Adrenal gland (tissue), 12 donors: ENCODE measurements around the gene MGAM2. TPM values are rescaled to one million over a fixed set of nuclear protein-coding genes. Genes with fewer than 3 reads are reported as not detected.
"Not testable (repeated sequence)": the region's sequence is repeated elsewhere in the genome, so short reads cannot be mapped to it uniquely, and the experiment has no call there.

Experiments used
- DNase-seq, 7 donors: peaks; one replicate each; pipeline ENCODE4 v3.0.0-alpha.2; 2019 to 2020
- H3K27ac ChIP-seq, 5 donors: fragments of 200-600 bp; sonication (generic) in 4 of 5; 1 replicate in 3 of 5; 2 replicates in 2 of 5; pipeline versions ENCODE4 v1.5.1 to v1.8.0; 2016 to 2020; ENCODE audit warnings: mild to moderate bottlenecking in 1 of 5
- H3K27me3 ChIP-seq: fragments of 200-600 bp; 2 replicates; pipeline ENCODE4 v1.8.0; 2021
- H3K36me3 ChIP-seq, 2 donors: fragments of 200-600 bp; replicated peaks in 1 of 2; 1 replicate in 1 of 2; 2 replicates in 1 of 2; pipeline versions ENCODE4 v1.5.1 to v1.8.0; 2018 to 2022
- H3K4me1 ChIP-seq, 2 donors: fragments of 200-600 bp; replicated peaks in 1 of 2; 1 replicate in 1 of 2; 2 replicates in 1 of 2; pipeline versions ENCODE4 v1.5.1 to v1.8.0; 2018 to 2021
- H3K4me3 ChIP-seq, 4 donors: fragments of 200-600 bp; sonication (generic) in 3 of 4; one replicate each; pipeline ENCODE4 v1.5.1; 2016 to 2018
- H3K9me3 ChIP-seq, 3 donors: fragments of 200-600 bp; sonication (generic) in 1 of 3; replicated peaks in 1 of 3; 1 replicate in 2 of 3; 2 replicates in 1 of 3; pipeline versions ENCODE4 v1.5.1 to v1.8.0; 2016 to 2021
- POLR2A ChIP-seq, 2 donors: fragments of 450-650 bp; IDR thresholded peaks; one replicate each; pipeline ENCODE4 v1.6.1; 2017; ENCODE audit warnings: antibody characterized with exemption in 2 of 2, mild to moderate bottlenecking in 2 of 2, moderate library complexity in 1 of 2
- WGBS, 4 donors: extraction: QIAGEN DNeasy Blood & Tissue Kit in 2 of 4; methylation state at CpG; one replicate each; pipeline versions ENCODE4 v1.1.5 to v1.1.7; 2013 to 2017; 5-methylcytosine and 5-hydroxymethylcytosine counted together
- intact Hi-C, 2 donors: fragments of 100-400 bp; cut with DNase I; formaldehyde crosslinking; loops; one replicate each; pipeline versions ENCODE4 v1.14.1 to v1.15.0; 2022 to 2023
- polyA plus RNA-seq, 3 donors: library from polyadenylated mRNA; stranded (reverse); fragments of 200-250 nt in 2 of 3; fragments of 350-450 nt in 1 of 3; fragmentation: Illumina TruSeq in 1 of 3; extraction: RNeasy Lipid Tissue Mini Kit (QIAGEN cat#74804) in 1 of 3; gene quantifications; one replicate each; pipeline ENCODE4 v1.2.3, GENCODE V29; 2013 to 2014
- total RNA-seq, 9 donors: library from RNA; depleted of rRNA in 4 of 9; stranded (reverse); fragments of >200 nt in 4 of 9; fragments of 120-200 nt in 1 of 9; fragmentation: NEBNext Ultra II Directional in 1 of 9; extraction: Animal tissue kit (Norgen Biotek cat#: 25700) in 1 of 9; gene quantifications; one replicate each; pipeline versions ENCODE4 v1.1.0 to v1.2.4, GENCODE V29; 2013 to 2023
- TF ChIP-seq, protein P1 (sequence below), 6 experiments: fragments of 450-650 bp in 4 of 6; fragments of 200-600 bp in 2 of 6; sonication (generic) in 1 of 6; IDR thresholded peaks; 1 replicate in 5 of 6; 2 replicates in 1 of 6; pipeline versions ENCODE4 v1.5.1 to v1.8.0; 2016 to 2021; ENCODE audit warnings: antibody characterized with exemption in 6 of 6, mild to moderate bottlenecking in 2 of 6, moderate library complexity in 1 of 6
- donor health status: healthy with polysubstance abuse.
- donor health status: Bipolar disorder and iron deficiency.
- donor health status: DM: yes; HTN: yes; CAD: no.
- donor health status: DM: no; HTN: no; CAD: no.
- donor health status: DM: no; HTN: no; CAD: no.
- donor health status: DM: yes; HTN: yes; CAD: no.

MGAM2 gene
- total and polyA plus RNA-seq, 12 donors = under 0.01 to 0.05 TPM; not detected in 10

DNA sequence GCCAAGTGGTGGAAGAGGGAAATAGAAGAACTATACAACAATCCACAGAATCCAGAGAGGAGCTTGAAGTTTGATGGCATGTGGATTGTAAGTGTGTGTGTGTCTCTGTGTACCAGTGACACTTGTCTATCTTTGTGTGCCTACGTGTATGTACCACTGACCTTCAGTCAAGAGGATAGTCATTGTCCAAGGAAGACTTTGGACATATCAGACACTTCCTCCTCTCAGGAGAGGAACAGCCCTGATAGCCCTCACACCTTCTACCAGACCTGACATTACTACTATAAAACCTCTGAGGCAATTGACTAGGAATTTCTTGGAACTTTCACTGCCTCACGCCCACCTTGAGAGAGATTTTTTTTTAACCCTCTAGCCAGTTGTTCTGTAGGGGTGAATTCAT lies 19.6 kb upstream of the MGAM2 start:
- Histone ChIP-seq H3K36me3 (no peaks in the 10 kb centered on the region), H3K27ac (no peak overlapping the region), H3K27me3 (no peaks in the 10 kb centered on the region), H3K4me3 (no peak overlapping the region), H3K9me3 (no peaks in the 10 kb centered on the region), H3K4me1 (no peaks in the 10 kb centered on the region)
- DNase-seq = no peak
- TF ChIP-seq, protein P1, sequence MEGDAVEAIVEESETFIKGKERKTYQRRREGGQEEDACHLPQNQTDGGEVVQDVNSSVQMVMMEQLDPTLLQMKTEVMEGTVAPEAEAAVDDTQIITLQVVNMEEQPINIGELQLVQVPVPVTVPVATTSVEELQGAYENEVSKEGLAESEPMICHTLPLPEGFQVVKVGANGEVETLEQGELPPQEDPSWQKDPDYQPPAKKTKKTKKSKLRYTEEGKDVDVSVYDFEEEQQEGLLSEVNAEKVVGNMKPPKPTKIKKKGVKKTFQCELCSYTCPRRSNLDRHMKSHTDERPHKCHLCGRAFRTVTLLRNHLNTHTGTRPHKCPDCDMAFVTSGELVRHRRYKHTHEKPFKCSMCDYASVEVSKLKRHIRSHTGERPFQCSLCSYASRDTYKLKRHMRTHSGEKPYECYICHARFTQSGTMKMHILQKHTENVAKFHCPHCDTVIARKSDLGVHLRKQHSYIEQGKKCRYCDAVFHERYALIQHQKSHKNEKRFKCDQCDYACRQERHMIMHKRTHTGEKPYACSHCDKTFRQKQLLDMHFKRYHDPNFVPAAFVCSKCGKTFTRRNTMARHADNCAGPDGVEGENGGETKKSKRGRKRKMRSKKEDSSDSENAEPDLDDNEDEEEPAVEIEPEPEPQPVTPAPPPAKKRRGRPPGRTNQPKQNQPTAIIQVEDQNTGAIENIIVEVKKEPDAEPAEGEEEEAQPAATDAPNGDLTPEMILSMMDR (IDR thresholded peaks at IDR 0.05) = no peak
- no peak for TF ChIP-seq POLR2A (IDR thresholded peaks at IDR 0.05)
- intact Hi-C loops = no loop called here
- WGBS, 4 donors = 52 to 74% (median 61%) methylated on average over 2 of the region's 2 CpGs

DNA sequence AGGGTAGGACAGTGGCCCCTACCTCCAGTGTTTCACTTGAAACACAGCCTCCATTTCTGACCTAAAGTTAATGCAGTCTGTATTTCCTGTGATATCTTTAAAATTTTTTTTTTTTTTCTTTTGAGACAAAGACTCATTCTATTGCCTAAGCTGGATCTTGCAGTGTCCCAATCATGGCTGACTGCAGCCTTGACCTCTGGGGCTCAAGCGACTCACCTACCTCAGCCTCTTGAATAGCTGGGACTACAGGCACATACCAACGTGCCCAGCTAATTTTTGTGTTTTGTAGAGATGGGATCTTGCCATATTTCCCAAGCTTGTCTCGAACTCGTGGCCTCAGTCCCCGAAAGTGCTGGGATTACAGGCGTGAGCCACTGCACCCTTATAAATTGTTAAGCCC lies 16.7 kb upstream of the MGAM2 start:
- Histone ChIP-seq H3K27me3 (no peaks in the 10 kb centered on the region), H3K4me1 (no peaks in the 10 kb centered on the region), H3K4me3 (no peak overlapping the region), H3K9me3 (no peaks in the 10 kb centered on the region), H3K27ac (no peak overlapping the region), H3K36me3 (no peaks in the 10 kb centered on the region)
- TF ChIP-seq POLR2A (IDR thresholded peaks at IDR 0.05) = no peak
- TF ChIP-seq, protein P1 (IDR thresholded peaks at IDR 0.05) = no peak
- intact Hi-C loops = loop anchor here in 1 of 2 donors (5.0 kb wide), 1 partner anchor 33 kb away; no protein-coding TSS in a partner anchor
- DNase-seq = no peak
- WGBS, 4 donors = 74 to 78% (median 76%) methylated on average over 6 of the region's 6 CpGs

DNA sequence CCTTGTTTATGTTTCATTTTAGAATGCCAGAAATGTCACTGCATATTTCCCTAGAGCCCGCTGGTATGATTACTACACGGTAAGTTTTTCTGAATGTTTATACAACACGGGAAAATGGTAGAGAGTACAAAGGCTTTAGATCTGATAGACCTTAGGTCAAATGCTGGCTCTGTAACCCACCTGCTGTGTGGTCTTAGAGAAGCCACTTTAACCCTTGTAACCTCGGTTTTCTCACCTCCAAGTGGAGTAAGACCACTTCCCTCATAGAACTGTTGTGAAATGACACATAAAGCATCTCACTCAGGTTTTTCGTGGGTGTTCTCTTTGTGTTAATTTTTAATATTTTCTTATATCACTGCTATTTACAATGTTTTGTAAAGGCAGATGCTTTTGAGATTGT lies 13.9 kb upstream of the MGAM2 start:
- intact Hi-C loops = loop anchor here in 1 of 2 donors (5.0 kb wide), 1 partner anchor 35 kb away; no protein-coding TSS in a partner anchor
- Histone ChIP-seq H3K27ac (no peak overlapping the region), H3K9me3 (no peaks in the 10 kb centered on the region), H3K27me3 (no peaks in the 10 kb centered on the region), H3K36me3 (no peaks in the 10 kb centered on the region), H3K4me3 (no peak overlapping the region), H3K4me1 (no peaks in the 10 kb centered on the region)
- no peak for DNase-seq
- TF ChIP-seq, protein P1 (IDR thresholded peaks at IDR 0.05) = no peak
- TF ChIP-seq POLR2A (IDR thresholded peaks at IDR 0.05) = no peak
- 61 to 71% (median 67%) methylated on average over 5 of the region's 5 CpGs for WGBS, 4 donors

- Histone ChIP-seq H3K4me3 (no peak overlapping the region), H3K9me3 (no peaks in the 10 kb centered on the region), H3K4me1 (no peaks in the 10 kb centered on the region), H3K36me3 (no peaks in the 10 kb centered on the region), H3K27ac (no peak overlapping the region), H3K27me3 (no peaks in the 10 kb centered on the region)
- no peak for DNase-seq
- TF ChIP-seq POLR2A (IDR thresholded peaks at IDR 0.05) = no peak
- TF ChIP-seq, protein P1 (IDR thresholded peaks at IDR 0.05) = no peak
- intact Hi-C loops = loop anchor here in 1 of 2 donors (5.0 kb wide), 1 partner anchor 36 kb away; no protein-coding TSS in a partner anchor
- 33 to 60% (median 47%) methylated on average over 1 to 2 of the region's 2 CpGs for WGBS, 4 donors
Observed at GRCh38 chr7:142098004-142098403, 13.5 kb upstream of the MGAM2 start.

DNA sequence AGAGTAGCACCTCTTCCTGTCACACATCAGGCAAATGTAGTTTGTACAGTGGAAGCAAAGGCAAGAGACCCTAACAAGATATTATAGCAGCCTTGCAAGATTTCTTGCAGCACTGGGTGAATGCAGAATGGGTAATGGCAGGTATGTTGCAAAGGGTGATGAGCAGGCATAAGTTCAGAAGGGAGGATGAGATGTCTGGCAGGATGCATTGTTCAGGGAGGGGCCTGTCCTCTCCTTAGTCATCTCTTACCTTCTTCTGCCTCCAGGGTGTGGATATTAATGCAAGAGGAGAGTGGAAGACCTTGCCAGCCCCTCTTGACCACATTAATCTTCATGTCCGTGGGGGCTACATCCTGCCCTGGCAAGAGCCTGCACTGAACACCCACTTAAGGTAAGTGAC lies 12.2 kb upstream of the MGAM2 start:
- H3K27me3 ChIP-seq = not testable (repeated sequence)

More for the DNA sequence above, 12.2 kb upstream of the MGAM2 start:
- not testable (repeated sequence) for H3K36me3 ChIP-seq, H3K4me1 ChIP-seq, H3K4me3 ChIP-seq, H3K27ac ChIP-seq, H3K9me3 ChIP-seq, DNase-seq
- 40 to 75% (median 56%) methylated on average over 1 of the region's 1 CpG for WGBS, 4 donors
- intact Hi-C loops = loop anchor here in 1 of 2 donors (5.0 kb wide), 1 partner anchor 37 kb away; no protein-coding TSS in a partner anchor
